ENCODE measurements around the gene PNPO. TPM values are rescaled to one million over a fixed set of nuclear protein-coding genes. Genes with fewer than 3 reads are reported as not detected.
A peak's percentile ranks its signal among the peaks of the same experiment; 100 is the strongest.
"Not testable (repeated sequence)": the region's sequence is repeated elsewhere in the genome, so short reads cannot be mapped to it uniquely, and the experiment has no call there.

Gene PNPO
- total RNA-seq, 1 donor from 2014 or later: 7.5 TPM

GRCh38 chr17:47918006-47918405, 23.4 kb upstream of the PNPO start:
- DNase-seq: no peak

GRCh38 chr17:47918991-47919390, 22.4 kb upstream of the PNPO start:
- DNase-seq: no peak

GRCh38 chr17:47919889-47920288, 21.5 kb upstream of the PNPO start:
- not testable (repeated sequence) for DNase-seq

GRCh38 chr17:47924785-47925677, 16.3 kb upstream of the PNPO start:
- DNase-seq: no peak

- no peak for DNase-seq
These were observed 15.7 kb upstream of the PNPO start for GRCh38 chr17:47925678-47925988.

- DNase-seq: no peak
These were observed 13.5 kb upstream of the PNPO start for GRCh38 chr17:47927821-47928400.

GRCh38 chr17:47928415-47928814, 13.0 kb upstream of the PNPO start:
- no peak for DNase-seq

- DNase-seq: no peak
These were observed 12.0 kb upstream of the PNPO start for GRCh38 chr17:47929218-47930000.

- no peak for DNase-seq
These were observed 9.5 kb upstream of the PNPO start for GRCh38 chr17:47931848-47932247.

- no peak for DNase-seq
These were observed 6.5 kb upstream of the PNPO start for GRCh38 chr17:47934856-47935255.

GRCh38 chr17:47935468-47935867, 5.9 kb upstream of the PNPO start:
- not testable (repeated sequence) for DNase-seq

GRCh38 chr17:47935961-47936360, 5.4 kb upstream of the PNPO start:
- DNase-seq: no peak

- no peak for DNase-seq
These were observed 3.4 kb upstream of the PNPO start for GRCh38 chr17:47937941-47938340.

- DNase-seq: no peak
These were observed 732 bp downstream of the PNPO start for GRCh38 chr17:47942096-47942510.

- no peak for DNase-seq
These were observed 1.2 kb downstream of the PNPO start for GRCh38 chr17:47942568-47942967.

- peak; percentile 41 for DNase-seq
These were observed 3.7 kb downstream of the PNPO start for GRCh38 chr17:47945080-47945479.

- DNase-seq: no peak
These were observed 4.4 kb downstream of the PNPO start for GRCh38 chr17:47945529-47946508.

GRCh38 chr17:47946516-47946915, 5.1 kb downstream of the PNPO start:
- DNase-seq: no peak

GRCh38 chr17:47946929-47947397, 5.6 kb downstream of the PNPO start:
- DNase-seq: peak; percentile 6

- no peak for DNase-seq
These were observed 7.4 kb downstream of the PNPO start for GRCh38 chr17:47948706-47949196.

- peak; percentile 45 for DNase-seq
These were observed 7.9 kb downstream of the PNPO start for GRCh38 chr17:47949197-47949759.

Measured in occipital lobe (tissue), 2 donors.